SK-N-SH treated with all-trans-retinoic acid at 6 μM for 48 hours (cell line): Measurements from ENCODE around the gene SUGP2.

Experiments
- ATAC-seq: fragments of 200-7000 bp; cut with Tn5 transposase; 3 replicates; pipeline ENCODE4 v1.9.1; 2020; ENCODE audit warnings: mild to moderate bottlenecking, moderate library complexity
- BACH2 ChIP-seq: fragments of 250-450 bp; sonication (Bioruptor Pico); IDR thresholded peaks from 2 replicates; pipeline ENCODE4 v1.9.0; 2021; ENCODE audit warnings: mild to moderate bottlenecking, borderline replicate concordance
- CREB5 ChIP-seq: fragments of 250-450 bp; sonication (Bioruptor Pico); IDR thresholded peaks from 2 replicates; pipeline ENCODE4 v1.5.1; 2020; ENCODE audit warnings: low read depth, mild to moderate bottlenecking, moderate library complexity
- CSDC2 ChIP-seq: fragments of 250-450 bp; sonication (Bioruptor Pico); IDR thresholded peaks from 2 replicates; pipeline ENCODE4 v1.5.0; 2020; ENCODE audit warnings: mild to moderate bottlenecking, moderate library complexity
- ESRRG ChIP-seq: fragments of 250-450 bp; sonication (Bioruptor Pico); IDR thresholded peaks from 2 replicates; pipeline ENCODE4 v1.6.1; 2021; ENCODE audit warnings: mild to moderate bottlenecking
- ISL1 ChIP-seq: fragments of 250-450 bp; sonication (Bioruptor Pico); IDR thresholded peaks from 2 replicates; pipeline ENCODE4 v2.1.2; 2022; ENCODE audit warnings: mild to moderate bottlenecking, moderate library complexity
- OSR1 ChIP-seq: fragments of 250-450 bp; sonication (Bioruptor Pico); IDR thresholded peaks from 2 replicates; pipeline ENCODE4 v1.8.0; 2022; ENCODE audit warnings: moderate library complexity, mild to moderate bottlenecking, inconsistent platforms
- POU6F1 ChIP-seq: fragments of 250-450 bp; sonication (Bioruptor Pico); IDR thresholded peaks from 2 replicates; pipeline ENCODE4 v1.8.0; 2021; ENCODE audit warnings: low read depth, mild to moderate bottlenecking, moderate library complexity, borderline replicate concordance
- PPARA ChIP-seq: fragments of 250-450 bp; sonication (Bioruptor Pico); IDR thresholded peaks from 2 replicates; pipeline ENCODE4 v1.5.0; 2020; ENCODE audit warnings: mild to moderate bottlenecking, borderline replicate concordance
- SNAI2 ChIP-seq: fragments of 250-450 bp; sonication (Bioruptor Pico); IDR thresholded peaks from 2 replicates; pipeline ENCODE4 v1.5.0; 2020; ENCODE audit warnings: mild to moderate bottlenecking, moderate library complexity
- TCF4 ChIP-seq: fragments of 250-450 bp; sonication (Bioruptor Pico); IDR thresholded peaks from 2 replicates; pipeline ENCODE4 v1.8.0; 2021; ENCODE audit warnings: mild to moderate bottlenecking, moderate library complexity, borderline replicate concordance
- TOX ChIP-seq: fragments of 250-450 bp; sonication (Bioruptor Pico); IDR thresholded peaks from 2 replicates; pipeline ENCODE4 v1.8.0; 2021; ENCODE audit warnings: mild to moderate bottlenecking, moderate library complexity, borderline replicate concordance
- TSHZ2 ChIP-seq: fragments of 250-450 bp; sonication (Bioruptor Pico); IDR thresholded peaks from 2 replicates; pipeline ENCODE4 v1.5.0; 2020; ENCODE audit warnings: mild to moderate bottlenecking, moderate library complexity
- ZC3H10 ChIP-seq: fragments of 250-450 bp; sonication (Bioruptor Pico); IDR thresholded peaks from 2 replicates; pipeline ENCODE4 v1.5.1; 2021; ENCODE audit warnings: mild to moderate bottlenecking, moderate library complexity
- ZFP3 ChIP-seq: fragments of 250-450 bp; sonication (Bioruptor Pico); IDR thresholded peaks from 2 replicates; pipeline ENCODE4 v1.5.0; 2020; ENCODE audit warnings: mild to moderate bottlenecking, moderate library complexity
- ZFP30 ChIP-seq: fragments of 450-650 bp; formaldehyde crosslinking; IDR thresholded peaks from 2 replicates; pipeline ENCODE4 v1.5.0; 2022; ENCODE audit warnings: mild to moderate bottlenecking, moderate library complexity
- ZNF565 ChIP-seq: fragments of 450-650 bp; formaldehyde crosslinking; conservative IDR thresholded peaks from 2 replicates; pipeline ENCODE4 v1.5.0; 2020; ENCODE audit warnings: low read depth, mild to moderate bottlenecking, moderate library complexity
- ZNF8 ChIP-seq: fragments of 450-650 bp; formaldehyde crosslinking; IDR thresholded peaks from 2 replicates; pipeline ENCODE4 v1.5.0; 2020; ENCODE audit warnings: mild to moderate bottlenecking, moderate library complexity
- TF ChIP-seq, protein P1 (sequence below): fragments of 250-450 bp; sonication (Bioruptor Pico); IDR thresholded peaks from 2 replicates; pipeline ENCODE4 v1.5.1; 2021; ENCODE audit warnings: mild to moderate bottlenecking, moderate library complexity
- TF ChIP-seq, protein P2 (sequence below): fragments of 250-450 bp; sonication (Bioruptor Pico); IDR thresholded peaks from 2 replicates; pipeline ENCODE4 v1.8.0; 2020; ENCODE audit warnings: mild to moderate bottlenecking, moderate library complexity, borderline replicate concordance

The SUGP2 gene

GRCh38 chr19:19032420-19033175, 719 bp downstream of the SUGP2 start:
- no peak for TF ChIP-seq ESRRG (CRISPR knock-in tag)
- TF ChIP-seq, protein P1, sequence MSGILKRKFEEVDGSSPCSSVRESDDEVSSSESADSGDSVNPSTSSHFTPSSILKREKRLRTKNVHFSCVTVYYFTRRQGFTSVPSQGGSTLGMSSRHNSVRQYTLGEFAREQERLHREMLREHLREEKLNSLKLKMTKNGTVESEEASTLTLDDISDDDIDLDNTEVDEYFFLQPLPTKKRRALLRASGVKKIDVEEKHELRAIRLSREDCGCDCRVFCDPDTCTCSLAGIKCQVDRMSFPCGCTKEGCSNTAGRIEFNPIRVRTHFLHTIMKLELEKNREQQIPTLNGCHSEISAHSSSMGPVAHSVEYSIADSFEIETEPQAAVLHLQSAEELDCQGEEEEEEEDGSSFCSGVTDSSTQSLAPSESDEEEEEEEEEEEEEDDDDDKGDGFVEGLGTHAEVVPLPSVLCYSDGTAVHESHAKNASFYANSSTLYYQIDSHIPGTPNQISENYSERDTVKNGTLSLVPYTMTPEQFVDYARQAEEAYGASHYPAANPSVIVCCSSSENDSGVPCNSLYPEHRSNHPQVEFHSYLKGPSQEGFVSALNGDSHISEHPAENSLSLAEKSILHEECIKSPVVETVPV (CRISPR knock-in tag) = no peak
- TF ChIP-seq, protein P2, sequence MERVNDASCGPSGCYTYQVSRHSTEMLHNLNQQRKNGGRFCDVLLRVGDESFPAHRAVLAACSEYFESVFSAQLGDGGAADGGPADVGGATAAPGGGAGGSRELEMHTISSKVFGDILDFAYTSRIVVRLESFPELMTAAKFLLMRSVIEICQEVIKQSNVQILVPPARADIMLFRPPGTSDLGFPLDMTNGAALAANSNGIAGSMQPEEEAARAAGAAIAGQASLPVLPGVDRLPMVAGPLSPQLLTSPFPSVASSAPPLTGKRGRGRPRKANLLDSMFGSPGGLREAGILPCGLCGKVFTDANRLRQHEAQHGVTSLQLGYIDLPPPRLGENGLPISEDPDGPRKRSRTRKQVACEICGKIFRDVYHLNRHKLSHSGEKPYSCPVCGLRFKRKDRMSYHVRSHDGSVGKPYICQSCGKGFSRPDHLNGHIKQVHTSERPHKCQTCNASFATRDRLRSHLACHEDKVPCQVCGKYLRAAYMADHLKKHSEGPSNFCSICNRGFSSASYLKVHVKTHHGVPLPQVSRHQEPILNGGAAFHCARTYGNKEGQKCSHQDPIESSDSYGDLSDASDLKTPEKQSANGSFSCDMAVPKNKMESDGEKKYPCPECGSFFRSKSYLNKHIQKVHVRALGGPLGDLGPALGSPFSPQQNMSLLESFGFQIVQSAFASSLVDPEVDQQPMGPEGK (CRISPR knock-in tag) = no peak
- no peak for TF ChIP-seq BACH2 (CRISPR knock-in tag)
- no peak for TF ChIP-seq ISL1 (CRISPR knock-in tag)
- TF ChIP-seq TOX = no peak
- no peak for TF ChIP-seq OSR1 (CRISPR knock-in tag)
- TF ChIP-seq ZNF8 (CRISPR knock-in tag) = no peak
- TF ChIP-seq POU6F1 (CRISPR knock-in tag) = no peak
- no peak for TF ChIP-seq ZFP3 (CRISPR knock-in tag)
- TF ChIP-seq CSDC2 = no peak
- ATAC-seq = peak; percentile 80

DNA sequence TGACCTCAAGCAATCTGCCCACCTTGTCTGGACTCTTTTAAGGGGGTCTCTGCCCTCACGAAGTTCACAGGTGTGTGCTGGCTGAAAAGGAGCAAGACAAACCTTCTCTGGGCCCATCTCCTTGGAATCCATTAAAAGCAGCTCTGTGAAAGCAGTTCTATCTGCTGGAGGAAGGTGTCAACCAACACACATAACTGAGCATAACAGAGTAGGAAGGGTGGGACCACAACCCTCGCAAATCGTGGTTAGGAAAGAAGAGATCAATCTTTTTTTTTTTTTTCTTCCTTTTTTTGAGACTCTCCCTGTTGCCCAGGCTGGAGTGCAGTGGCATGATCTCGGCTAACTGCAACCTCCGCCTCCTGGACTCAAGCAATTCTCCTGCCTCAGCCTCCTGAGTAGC, 1.4 kb downstream of the SUGP2 start:
- no peak for ATAC-seq
- TF ChIP-seq ZFP3 (CRISPR knock-in tag) (no peak), OSR1 (CRISPR knock-in tag) (no peak), CREB5 (CRISPR knock-in tag) (no peak), ISL1 (CRISPR knock-in tag) (no peak), TSHZ2 (CRISPR knock-in tag) (no peak), ZFP30 (CRISPR knock-in tag) (no peak), ESRRG (CRISPR knock-in tag) (no peak), ZNF565 (CRISPR knock-in tag) (no peak), ZC3H10 (CRISPR knock-in tag) (no peak), BACH2 (CRISPR knock-in tag) (no peak), SNAI2 (CRISPR knock-in tag) (no peak), TCF4 (CRISPR knock-in tag) (no peak), ZNF8 (CRISPR knock-in tag) (no peak), PPARA (CRISPR knock-in tag) (no peak), POU6F1 (CRISPR knock-in tag) (no peak), TOX (no peak)
- TF ChIP-seq, protein P1 (CRISPR knock-in tag) = no peak
